GM15510 (cell line): ENCODE measurements around the gene VPS45.

Experiments used
- POLR2A ChIP-seq: IDR thresholded peaks from 3 replicates; pipeline ENCODE4 v1.6.1; 2011; ENCODE audit warnings: borderline replicate concordance; ENCODE audit not compliant: insufficient read length; ENCODE audit errors: extremely low read depth

The VPS45 gene

DNA sequence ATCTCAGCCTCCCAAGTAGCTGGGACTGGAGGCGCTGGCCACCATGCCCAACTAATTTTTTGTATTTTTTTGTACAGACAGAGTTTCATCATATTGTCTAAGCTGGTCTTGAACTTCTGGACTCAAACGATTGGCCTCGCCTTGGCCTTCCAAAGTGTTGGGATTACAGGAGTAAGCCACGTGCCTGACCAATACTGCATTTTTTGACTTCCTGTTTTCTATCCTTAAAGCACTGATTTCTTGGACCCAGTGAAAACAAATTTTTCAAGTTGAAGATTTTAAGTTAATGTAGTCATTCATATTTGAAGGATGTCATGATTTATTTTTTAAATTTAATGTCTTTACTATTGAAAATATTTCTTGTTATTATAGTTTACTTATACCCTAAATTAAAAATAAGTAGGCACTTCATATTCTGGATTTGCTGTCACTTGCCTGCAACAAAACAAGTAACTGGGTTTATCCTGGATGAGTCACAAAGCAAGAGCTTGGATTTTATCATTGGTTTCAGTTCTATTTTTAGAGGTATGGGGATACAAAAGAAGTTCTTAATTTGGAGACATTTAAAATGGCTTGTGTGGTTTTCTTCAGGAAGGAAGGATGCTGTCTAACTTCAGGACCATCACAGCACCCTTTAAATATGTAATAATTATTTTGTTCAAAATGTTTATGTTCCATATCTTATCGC is 2.2 kb upstream of the VPS45 start:
- TF ChIP-seq POLR2A = no peak

DNA sequence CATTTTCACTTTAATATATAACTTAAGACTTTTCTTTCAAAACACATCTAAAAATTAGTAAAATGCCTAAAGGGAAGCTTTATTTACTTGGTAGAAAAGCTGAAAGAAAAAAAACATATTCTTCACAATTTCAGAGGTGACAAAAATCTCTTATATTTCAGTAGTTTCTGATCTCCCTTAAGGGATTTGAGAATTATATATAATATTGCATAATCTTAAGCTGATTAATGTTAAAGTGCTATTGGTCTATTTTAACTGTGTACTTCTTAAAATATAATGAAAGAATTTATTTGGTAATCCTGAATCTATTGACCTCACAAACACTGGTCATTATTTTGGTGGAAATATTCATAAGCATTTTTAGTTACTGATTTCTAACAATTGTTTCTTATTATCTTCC is 1.2 kb upstream of the VPS45 start:
- TF ChIP-seq POLR2A = no peak

DNA sequence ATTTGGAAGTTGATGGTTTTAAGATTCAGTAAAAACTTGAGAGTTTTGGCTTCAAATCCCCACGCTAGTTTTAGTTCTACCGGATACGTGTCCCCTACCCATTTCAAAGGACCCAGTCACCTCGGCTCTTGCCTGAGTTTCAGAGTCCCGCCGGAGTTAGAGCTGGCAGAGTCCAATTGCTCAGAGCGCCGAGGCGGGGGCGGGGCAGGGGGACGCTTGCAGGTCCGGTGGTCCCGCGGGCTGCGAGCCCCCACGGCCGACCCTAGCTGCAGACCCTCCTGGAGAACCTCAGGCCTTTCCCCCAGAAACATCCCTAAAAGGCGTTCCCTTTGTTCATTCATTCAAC is 765 bp upstream of the VPS45 start:
- TF ChIP-seq POLR2A = no peak

- TF ChIP-seq POLR2A = no peak
Measured at GRCh38 chr1:150068109-150068435, 496 bp downstream of the VPS45 start.

DNA sequence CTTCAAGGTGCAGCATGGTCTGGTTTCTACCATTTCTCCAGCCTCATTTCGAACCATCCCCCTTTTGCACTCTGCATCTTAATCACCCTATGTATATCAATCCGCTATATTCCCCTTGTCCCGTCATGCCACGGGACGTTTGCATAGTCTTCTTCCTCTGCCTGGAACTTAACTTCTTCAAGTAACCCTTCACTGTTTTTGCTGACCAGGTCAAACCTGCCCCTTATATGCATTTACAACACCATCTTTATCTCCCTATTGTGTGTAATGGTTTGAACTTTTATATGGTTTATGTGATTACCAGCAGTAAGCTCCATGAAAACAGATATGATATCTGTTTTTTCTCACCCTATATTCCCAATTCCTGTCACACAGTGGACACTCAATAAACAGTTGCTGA is 2.3 kb downstream of the VPS45 start:
- TF ChIP-seq POLR2A = no peak

DNA sequence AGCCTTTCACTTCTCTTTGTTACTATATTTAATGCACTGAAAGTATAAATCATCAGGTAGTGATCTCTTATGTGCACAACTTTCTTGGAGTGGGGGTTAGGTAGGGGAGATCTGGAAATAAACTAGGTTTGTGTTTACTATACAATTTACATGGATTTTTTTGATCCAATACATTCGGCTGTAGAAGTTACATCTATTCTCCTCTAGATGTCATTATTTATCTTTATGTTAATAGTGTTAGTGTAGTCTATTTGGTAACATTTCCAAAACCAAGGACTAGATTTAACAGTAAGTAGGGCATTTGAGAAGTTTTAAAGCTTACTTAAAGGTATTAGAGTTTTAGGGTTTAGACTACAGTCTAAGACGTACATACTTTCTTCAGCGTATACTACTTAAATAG is 5.4 kb downstream of the VPS45 start:
- no peak for TF ChIP-seq POLR2A

GRCh38 chr1:150073516-150073915 is 5.9 kb downstream of the VPS45 start:
- no peak for TF ChIP-seq POLR2A

DNA sequence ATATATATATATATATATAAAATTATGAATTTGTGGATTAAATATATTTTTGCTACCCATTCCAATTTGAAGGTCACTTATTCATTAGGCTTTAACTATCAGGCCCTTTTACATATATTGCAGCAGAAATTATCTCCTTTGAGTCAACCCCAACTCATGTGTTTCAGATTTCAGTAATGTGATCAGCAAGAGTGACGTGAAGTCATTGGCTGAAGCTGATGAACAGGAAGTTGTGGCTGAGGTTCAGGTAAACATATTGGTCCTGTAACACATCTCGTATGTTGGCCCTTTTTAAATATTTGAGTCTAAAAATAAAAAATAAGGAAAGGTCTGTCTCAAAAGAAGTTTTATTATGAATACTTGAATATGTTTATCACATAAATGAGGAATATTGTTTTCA is 8.5 kb downstream of the VPS45 start:
- no peak for TF ChIP-seq POLR2A

DNA sequence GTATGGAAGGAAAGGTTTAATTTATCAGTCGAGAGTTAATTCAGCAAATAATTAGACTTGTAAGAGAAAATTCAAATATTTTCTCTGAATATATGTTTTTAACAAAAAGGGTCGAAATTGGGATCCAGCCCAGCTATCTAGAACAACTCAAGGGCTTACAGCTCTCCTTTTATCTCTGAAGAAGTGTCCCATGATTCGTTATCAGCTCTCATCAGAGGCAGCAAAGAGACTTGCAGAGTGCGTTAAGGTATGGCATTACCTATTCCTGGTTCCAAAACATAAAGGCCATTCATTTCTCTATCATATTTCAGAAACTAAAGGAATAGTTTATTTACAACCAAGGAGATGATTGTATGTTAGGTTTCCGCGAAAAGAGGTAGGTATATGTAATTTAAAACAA is 9.4 kb downstream of the VPS45 start:
- TF ChIP-seq POLR2A = no peak

- TF ChIP-seq POLR2A = no peak
Measured at GRCh38 chr1:150080784-150081183, 13.2 kb downstream of the VPS45 start.

DNA sequence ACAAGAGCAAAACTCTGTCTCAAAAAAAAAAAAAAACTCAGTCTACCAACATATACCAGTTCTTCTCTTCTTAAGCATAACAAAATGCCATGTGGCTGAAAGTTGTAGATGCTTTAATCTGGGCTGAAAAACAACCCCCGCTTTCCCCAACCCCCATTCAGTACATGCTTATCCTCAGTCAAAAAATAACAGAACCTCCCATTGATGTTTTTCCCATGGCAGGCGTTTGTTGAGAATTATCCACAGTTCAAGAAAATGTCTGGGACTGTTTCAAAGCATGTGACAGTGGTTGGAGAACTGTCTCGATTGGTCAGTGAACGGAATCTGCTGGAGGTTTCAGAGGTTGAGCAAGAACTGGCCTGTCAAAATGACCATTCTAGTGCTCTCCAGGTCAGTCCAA is 14.9 kb downstream of the VPS45 start:
- no peak for TF ChIP-seq POLR2A

- TF ChIP-seq POLR2A = no peak
Measured at GRCh38 chr1:150083907-150084306, 16.3 kb downstream of the VPS45 start.

GRCh38 chr1:150085406-150085805 is 17.8 kb downstream of the VPS45 start:
- no peak for TF ChIP-seq POLR2A

DNA sequence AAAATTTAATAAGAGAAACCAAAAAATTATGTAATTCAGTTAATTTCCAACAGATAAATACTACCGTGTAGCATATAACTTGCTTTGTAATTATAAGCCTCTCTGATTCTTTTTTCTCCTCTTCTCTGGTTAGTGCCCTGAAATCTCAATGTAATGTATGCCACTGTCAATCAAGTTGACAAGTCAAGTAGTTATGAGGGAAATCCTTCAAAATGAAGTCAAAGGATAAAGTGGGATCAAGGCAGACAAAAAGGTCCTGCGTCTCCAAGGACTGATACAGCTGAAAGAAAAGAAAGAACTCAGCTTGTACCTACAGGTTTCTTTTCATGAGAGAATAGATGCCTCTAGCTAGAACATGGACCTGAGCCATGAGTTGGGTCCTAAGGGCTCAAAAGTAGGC is 19.8 kb downstream of the VPS45 start:
- no peak for TF ChIP-seq POLR2A

GRCh38 chr1:150089846-150090520 is 22.4 kb downstream of the VPS45 start:
- TF ChIP-seq POLR2A = no peak

DNA sequence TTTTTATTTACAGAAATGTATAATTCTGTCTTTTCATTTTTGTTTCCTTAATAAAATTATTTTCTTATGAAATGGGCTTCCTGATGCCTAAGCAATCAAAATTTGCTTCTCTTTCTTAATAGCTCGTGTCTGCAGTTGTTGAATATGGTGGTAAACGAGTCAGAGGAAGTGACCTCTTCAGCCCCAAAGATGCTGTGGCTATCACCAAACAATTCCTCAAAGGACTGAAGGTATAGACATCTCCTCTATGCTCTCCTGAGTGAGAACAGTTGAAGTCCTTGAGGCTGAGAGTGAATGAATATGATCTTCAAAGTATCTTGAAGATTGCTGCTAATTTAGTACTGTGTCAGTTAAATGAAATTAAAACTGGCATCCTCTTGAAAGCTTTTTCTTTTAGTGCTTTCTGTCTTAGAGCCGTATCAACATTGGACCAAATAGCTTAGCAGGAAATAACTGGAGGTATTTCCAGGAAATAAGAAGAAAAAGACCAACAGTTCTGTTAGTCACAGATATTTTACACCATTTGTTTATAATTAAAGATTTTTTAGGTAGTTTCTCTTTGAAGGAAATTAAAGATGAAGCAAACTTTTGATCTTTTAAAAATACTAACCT is 24.7 kb downstream of the VPS45 start:
- TF ChIP-seq POLR2A = no peak
